Chondrocyte (in vitro differentiated cells): ENCODE measurements around the gene ATP8A1. TPM values are rescaled to one million over a fixed set of nuclear protein-coding genes. Genes with fewer than 3 reads are reported as not detected.

ENCODE experiments used
- DNase-seq: peaks from one replicate; pipeline ENCODE4 v3.0.0; 2021; ENCODE audit warnings: mixed read lengths, low spot score
- H3K27ac Mint-ChIP-seq: one replicate; pipeline ENCODE4 v1.8.0; 2021; ENCODE audit warnings: mild to moderate bottlenecking, moderate library complexity, mixed read lengths; ENCODE audit not compliant: unreplicated experiment
- H3K27me3 Mint-ChIP-seq: 2 replicates; pipeline ENCODE4 v1.8.0; 2021; ENCODE audit warnings: low read depth, mixed read lengths
- H3K36me3 Mint-ChIP-seq: 2 replicates; pipeline ENCODE4 v1.8.0; 2021; ENCODE audit warnings: low read depth, mixed read lengths
- H3K4me1 Mint-ChIP-seq: 2 replicates; pipeline ENCODE4 v1.8.0; 2021; ENCODE audit warnings: low read depth, mild to moderate bottlenecking, mixed read lengths
- H3K4me3 Mint-ChIP-seq: one replicate; pipeline ENCODE4 v1.8.0; 2021; ENCODE audit warnings: mild to moderate bottlenecking, moderate library complexity, mixed read lengths; ENCODE audit not compliant: unreplicated experiment
- H3K9me3 Mint-ChIP-seq: 2 replicates; pipeline ENCODE4 v1.8.0; 2021; ENCODE audit warnings: low read depth, mixed read lengths
- CTCF ChIP-seq: fragments of 200-600 bp; sonication (generic); IDR thresholded peaks from 2 replicates; pipeline ENCODE4 v1.5.0; 2021; ENCODE audit warnings: antibody characterized with exemption, mild to moderate bottlenecking, moderate library complexity
- total RNA-seq: library from RNA; stranded (reverse); gene quantifications from 3 replicates; pipeline ENCODE4 v1.2.1, GENCODE V29; 2021

ATP8A1 gene
- total RNA-seq, 1 donor from 2014 or later: 0.25 TPM

GRCh38 chr4:42607011-42607726, 49.7 kb downstream of the ATP8A1 start:
- Mint-ChIP-seq H3K27ac (no peak overlapping the region), H3K9me3 (peaks cover 2% of the 10 kb centered on the region), H3K4me1 (no peaks in the 10 kb centered on the region), H3K4me3 (no peak overlapping the region), H3K36me3 (no peaks in the 10 kb centered on the region), H3K27me3 (peaks cover 2% of the 10 kb centered on the region)
- TF ChIP-seq CTCF: no peak
- DNase-seq: no peak

- Mint-ChIP-seq H3K27me3 (peaks cover 2% of the 10 kb centered on the region), H3K27ac (no peak overlapping the region), H3K9me3 (no peaks in the 10 kb centered on the region), H3K4me1 (no peaks in the 10 kb centered on the region), H3K36me3 (no peaks in the 10 kb centered on the region), H3K4me3 (no peak overlapping the region)
- no peak for TF ChIP-seq CTCF
- no peak for DNase-seq
Observed at GRCh38 chr4:42605264-42605663, 51.6 kb downstream of the ATP8A1 start.

GRCh38 chr4:42603862-42604261, 53.0 kb downstream of the ATP8A1 start:
- no peak overlapping the region for H3K4me3 Mint-ChIP-seq
- no peak overlapping the region for H3K27ac Mint-ChIP-seq
- H3K9me3 Mint-ChIP-seq: no peaks in the 10 kb centered on the region
- no peak for TF ChIP-seq CTCF
- no peaks in the 10 kb centered on the region for H3K36me3 Mint-ChIP-seq
- H3K4me1 Mint-ChIP-seq: no peaks in the 10 kb centered on the region
- no peaks in the 10 kb centered on the region for H3K27me3 Mint-ChIP-seq
- DNase-seq: no peak

- Mint-ChIP-seq H3K27ac (no peak overlapping the region), H3K36me3 (no peaks in the 10 kb centered on the region), H3K4me1 (no peaks in the 10 kb centered on the region), H3K4me3 (no peak overlapping the region), H3K27me3 (peaks cover 1% of the 10 kb centered on the region), H3K9me3 (no peaks in the 10 kb centered on the region)
- TF ChIP-seq CTCF: no peak
- DNase-seq: no peak
Observed at GRCh38 chr4:42600578-42600977, 56.3 kb downstream of the ATP8A1 start.

- no peaks in the 10 kb centered on the region for H3K36me3 Mint-ChIP-seq
- no peak for DNase-seq
- peaks cover 11% of the 10 kb centered on the region for H3K27me3 Mint-ChIP-seq
- H3K4me3 Mint-ChIP-seq: no peak overlapping the region
- no peak for TF ChIP-seq CTCF
- no peaks in the 10 kb centered on the region for H3K4me1 Mint-ChIP-seq
- H3K27ac Mint-ChIP-seq: no peak overlapping the region
- no peaks in the 10 kb centered on the region for H3K9me3 Mint-ChIP-seq
Observed at GRCh38 chr4:42596918-42597317, 60.0 kb downstream of the ATP8A1 start.
